Osteocyte (in vitro differentiated cells): ENCODE data around the gene PARVG. TPM values are rescaled to one million over a fixed set of nuclear protein-coding genes. Genes with fewer than 3 reads are reported as not detected.

Experiments
- DNase-seq: peaks from one replicate; pipeline ENCODE4 v3.0.0; 2021; ENCODE audit warnings: mixed read lengths; ENCODE audit not compliant: unreplicated experiment; ENCODE audit errors: extremely low spot score
- H3K27ac Mint-ChIP-seq: one replicate; pipeline ENCODE4 v1.8.0; 2021; ENCODE audit warnings: mild to moderate bottlenecking, mixed read lengths; ENCODE audit not compliant: unreplicated experiment
- H3K27me3 Mint-ChIP-seq: one replicate; pipeline ENCODE4 v1.8.0; 2021; ENCODE audit warnings: mixed read lengths; ENCODE audit not compliant: unreplicated experiment
- H3K36me3 Mint-ChIP-seq: one replicate; pipeline ENCODE4 v1.8.0; 2021; ENCODE audit warnings: mixed read lengths; ENCODE audit not compliant: unreplicated experiment
- H3K4me1 Mint-ChIP-seq: one replicate; pipeline ENCODE4 v1.8.0; 2021; ENCODE audit warnings: mixed read lengths; ENCODE audit not compliant: unreplicated experiment
- H3K4me3 Mint-ChIP-seq: one replicate; pipeline ENCODE4 v1.8.0; 2021; ENCODE audit warnings: mild to moderate bottlenecking, moderate library complexity, mixed read lengths; ENCODE audit not compliant: unreplicated experiment
- H3K9me3 Mint-ChIP-seq: one replicate; pipeline ENCODE4 v1.8.0; 2021; ENCODE audit warnings: mixed read lengths; ENCODE audit not compliant: unreplicated experiment
- total RNA-seq: library from RNA; stranded (reverse); gene quantifications from 2 replicates; pipeline ENCODE4 v1.2.1, GENCODE V29; 2021
- TF ChIP-seq, protein P1 (sequence below): fragments of 200-600 bp; sonication (generic); IDR thresholded peaks from 2 replicates; pipeline ENCODE4 v1.5.0; 2021; ENCODE audit warnings: antibody characterized with exemption, mild to moderate bottlenecking, moderate library complexity

The PARVG gene
- total RNA-seq, 1 donor from 2014 or later: not detected

DNA sequence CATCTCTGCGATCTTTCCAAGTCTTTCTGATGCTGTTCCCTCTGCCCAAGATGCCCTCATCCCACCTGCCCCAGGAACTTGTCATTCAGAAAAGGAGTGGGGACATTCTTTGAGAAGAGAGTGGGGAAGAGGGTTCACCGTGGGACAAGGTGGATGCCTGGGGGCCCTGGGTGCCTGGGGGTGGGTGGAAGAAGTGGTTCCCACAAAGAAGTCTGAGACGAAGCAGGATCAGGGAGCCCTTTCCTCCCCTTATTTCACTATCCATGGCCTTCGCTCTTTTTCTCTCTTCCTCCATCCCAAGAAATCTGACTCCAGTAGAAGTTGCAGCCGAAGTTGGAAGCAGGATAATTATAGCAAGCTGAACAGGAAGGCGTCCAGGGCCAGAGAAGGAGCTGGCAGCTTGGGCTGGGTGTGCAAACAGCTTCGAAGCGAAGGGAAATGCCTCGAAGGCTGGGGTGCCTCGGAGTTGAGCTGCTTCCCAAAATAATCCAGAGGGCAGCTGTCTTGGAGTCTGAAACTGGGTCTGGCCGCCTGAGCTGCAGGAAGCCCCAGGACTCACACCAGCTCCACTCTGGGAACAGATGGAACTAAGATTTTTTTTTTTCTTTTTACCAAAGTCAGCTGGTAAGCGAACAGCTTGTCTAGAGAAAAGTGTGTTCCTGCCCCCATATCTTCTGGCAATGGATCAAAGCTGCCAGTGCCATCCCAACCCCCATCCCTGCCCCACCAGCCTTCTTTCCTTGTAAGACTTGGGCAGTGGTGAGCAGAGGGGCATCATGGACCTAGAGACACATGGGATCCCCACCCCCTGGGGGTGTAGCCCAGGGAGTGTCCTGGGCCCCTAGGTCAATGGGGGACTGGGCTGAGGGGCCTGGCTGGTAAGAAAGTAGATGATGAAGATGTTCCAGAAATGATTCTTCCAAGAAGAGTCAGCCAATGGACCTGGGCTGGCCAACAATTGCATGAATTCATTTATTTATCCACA, 31.5 kb downstream of the PARVG start:
- peaks cover 6% of the 10 kb centered on the region for H3K4me1 Mint-ChIP-seq
- DNase-seq: peak; percentile 68
- peaks cover 3% of the 10 kb centered on the region for H3K36me3 Mint-ChIP-seq
- no peak overlapping the region for H3K27ac Mint-ChIP-seq
- TF ChIP-seq, protein P1, sequence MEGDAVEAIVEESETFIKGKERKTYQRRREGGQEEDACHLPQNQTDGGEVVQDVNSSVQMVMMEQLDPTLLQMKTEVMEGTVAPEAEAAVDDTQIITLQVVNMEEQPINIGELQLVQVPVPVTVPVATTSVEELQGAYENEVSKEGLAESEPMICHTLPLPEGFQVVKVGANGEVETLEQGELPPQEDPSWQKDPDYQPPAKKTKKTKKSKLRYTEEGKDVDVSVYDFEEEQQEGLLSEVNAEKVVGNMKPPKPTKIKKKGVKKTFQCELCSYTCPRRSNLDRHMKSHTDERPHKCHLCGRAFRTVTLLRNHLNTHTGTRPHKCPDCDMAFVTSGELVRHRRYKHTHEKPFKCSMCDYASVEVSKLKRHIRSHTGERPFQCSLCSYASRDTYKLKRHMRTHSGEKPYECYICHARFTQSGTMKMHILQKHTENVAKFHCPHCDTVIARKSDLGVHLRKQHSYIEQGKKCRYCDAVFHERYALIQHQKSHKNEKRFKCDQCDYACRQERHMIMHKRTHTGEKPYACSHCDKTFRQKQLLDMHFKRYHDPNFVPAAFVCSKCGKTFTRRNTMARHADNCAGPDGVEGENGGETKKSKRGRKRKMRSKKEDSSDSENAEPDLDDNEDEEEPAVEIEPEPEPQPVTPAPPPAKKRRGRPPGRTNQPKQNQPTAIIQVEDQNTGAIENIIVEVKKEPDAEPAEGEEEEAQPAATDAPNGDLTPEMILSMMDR: no peak
- peaks cover 11% of the 10 kb centered on the region for H3K9me3 Mint-ChIP-seq
- H3K4me3 Mint-ChIP-seq: no peak overlapping the region
- H3K27me3 Mint-ChIP-seq: peaks cover 32% of the 10 kb centered on the region

DNA sequence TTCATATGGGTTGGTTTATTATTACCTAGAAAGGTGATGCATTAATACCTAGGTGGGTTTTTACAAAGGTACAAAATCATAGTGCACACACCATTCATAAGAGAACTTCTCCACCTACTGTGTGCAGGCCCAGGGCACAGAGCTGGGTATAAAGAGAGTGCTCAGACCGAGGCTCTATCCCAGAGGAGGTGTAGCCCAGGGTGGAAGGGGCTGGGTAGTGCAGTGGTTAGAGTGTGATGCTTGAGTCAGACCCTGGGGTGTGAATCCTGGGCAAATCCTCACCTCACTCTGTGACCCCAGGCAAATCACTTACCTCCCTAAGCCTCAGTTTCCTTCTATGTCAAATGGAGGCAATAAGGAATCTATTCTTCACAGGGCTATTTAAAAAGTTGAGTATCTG, 32.2 kb downstream of the PARVG start:
- Mint-ChIP-seq H3K4me1 (peaks cover 6% of the 10 kb centered on the region), H3K27me3 (peaks cover 32% of the 10 kb centered on the region), H3K9me3 (peaks cover 11% of the 10 kb centered on the region), H3K4me3 (no peak overlapping the region), H3K36me3 (peaks cover 3% of the 10 kb centered on the region), H3K27ac (no peak overlapping the region)
- TF ChIP-seq, protein P1: no peak
- peak; percentile 36 for DNase-seq

DNA sequence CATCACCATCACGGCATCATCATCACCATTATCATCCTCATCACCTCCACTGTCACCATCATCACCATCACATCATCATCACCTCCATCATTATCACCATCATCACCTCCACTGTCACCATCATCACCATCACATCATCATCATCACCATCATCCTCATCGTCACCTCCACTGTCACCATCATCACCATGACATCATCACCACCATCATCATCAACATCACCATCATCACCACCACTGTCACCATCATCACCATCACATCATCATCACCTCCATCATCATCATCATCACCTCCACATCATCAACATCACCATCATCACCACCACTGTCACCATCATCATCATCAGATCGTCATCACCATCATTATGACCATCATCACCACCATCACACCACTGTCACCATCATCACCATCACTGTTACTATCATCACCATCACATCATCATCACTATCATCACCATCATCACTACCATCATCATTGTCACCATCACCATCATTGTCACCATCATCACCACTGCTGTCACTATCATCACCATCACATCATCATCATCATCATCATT, 32.8 kb downstream of the PARVG start:
- H3K36me3 Mint-ChIP-seq: peaks cover 3% of the 10 kb centered on the region
- H3K9me3 Mint-ChIP-seq: peaks cover 11% of the 10 kb centered on the region
- no peak overlapping the region for H3K4me3 Mint-ChIP-seq
- DNase-seq: peak; percentile 2
- peaks cover 26% of the 10 kb centered on the region for H3K27me3 Mint-ChIP-seq
- TF ChIP-seq, protein P1: no peak
- H3K27ac Mint-ChIP-seq: no peak overlapping the region
- H3K4me1 Mint-ChIP-seq: peaks cover 6% of the 10 kb centered on the region

DNA sequence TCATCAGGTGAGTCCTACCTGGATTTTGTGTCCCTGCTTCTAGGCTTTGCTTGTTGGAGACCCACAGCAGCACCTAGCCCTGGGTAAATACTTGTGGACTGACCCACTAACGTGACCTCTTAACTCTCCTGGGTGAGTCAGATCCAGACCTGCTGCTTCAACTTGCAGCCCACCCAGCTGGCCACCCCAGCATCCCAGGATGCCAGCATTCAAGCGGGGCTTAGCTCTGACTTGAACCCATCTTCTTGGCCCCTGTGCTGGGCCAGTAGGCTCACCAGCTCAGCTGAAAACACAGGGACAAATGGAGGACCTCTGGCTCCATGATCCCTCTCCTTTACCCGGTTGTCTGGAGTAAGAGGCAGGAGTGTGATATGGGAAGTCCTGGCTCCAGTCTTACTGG, 33.5 kb downstream of the PARVG start:
- Mint-ChIP-seq H3K27ac (no peak overlapping the region), H3K9me3 (peaks cover 6% of the 10 kb centered on the region), H3K36me3 (peaks cover 3% of the 10 kb centered on the region), H3K4me3 (no peak overlapping the region), H3K27me3 (peaks cover 21% of the 10 kb centered on the region), H3K4me1 (peaks cover 6% of the 10 kb centered on the region)
- peak; percentile 69 for DNase-seq
- TF ChIP-seq, protein P1: no peak

DNA sequence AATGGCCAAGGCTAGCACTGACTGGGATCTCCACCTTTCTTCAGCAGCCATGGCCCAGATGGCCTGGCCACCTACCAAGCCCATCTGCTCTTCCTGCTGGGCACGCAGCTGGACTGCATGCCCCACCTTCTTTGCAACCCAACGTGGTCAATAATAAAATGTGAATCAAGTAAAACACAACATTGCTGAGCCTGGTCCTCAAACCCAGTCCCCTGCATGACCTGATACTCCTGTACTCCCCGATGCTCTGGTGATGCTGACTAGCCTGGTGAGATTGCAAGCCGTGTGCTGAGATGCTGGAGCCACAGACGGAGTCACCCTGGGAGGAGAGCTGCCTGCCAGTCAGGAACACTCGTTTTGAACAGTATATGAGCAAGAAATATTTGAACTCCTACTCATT, 34.0 kb downstream of the PARVG start:
- no peak overlapping the region for H3K4me3 Mint-ChIP-seq
- TF ChIP-seq, protein P1: no peak
- peaks cover 16% of the 10 kb centered on the region for H3K27me3 Mint-ChIP-seq
- H3K36me3 Mint-ChIP-seq: no peaks in the 10 kb centered on the region
- H3K4me1 Mint-ChIP-seq: peaks cover 6% of the 10 kb centered on the region
- H3K9me3 Mint-ChIP-seq: peaks cover under 1% of the 10 kb centered on the region
- H3K27ac Mint-ChIP-seq: no peak overlapping the region
- peak; percentile 51 for DNase-seq
